ENCODE measurements around the gene SCRT2. TPM values are rescaled to one million over a fixed set of nuclear protein-coding genes. Genes with fewer than 3 reads are reported as not detected.
"Not testable (repeated sequence)": the region's sequence is repeated elsewhere in the genome, so short reads cannot be mapped to it uniquely, and the experiment has no call there.

The SCRT2 gene
- total RNA-seq, 3 donors from 2014 or later: not detected

DNA sequence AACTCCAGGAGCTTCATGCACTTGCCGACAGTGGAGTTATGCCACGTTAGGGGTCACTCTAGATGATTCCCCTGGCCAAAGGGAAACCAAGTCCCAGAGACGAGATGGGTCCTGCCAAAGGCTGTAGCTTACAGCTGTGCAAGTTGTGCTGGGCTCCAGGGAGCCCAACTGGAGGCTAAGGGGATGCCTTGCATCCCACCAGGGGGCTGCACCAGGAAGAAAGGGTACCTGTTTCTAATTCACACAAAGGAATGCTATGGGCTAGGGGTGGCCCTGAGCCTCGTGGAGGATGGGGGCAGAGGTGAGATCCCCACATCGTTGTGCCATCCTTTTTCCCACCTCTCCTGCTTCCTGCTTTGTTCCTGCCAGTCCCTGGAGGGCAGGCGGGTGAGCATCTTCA, 23.7 kb upstream of the SCRT2 start:
- no peaks in the 10 kb centered on the region for H3K4me1 ChIP-seq (ENCODE audit: low read depth)
- TF ChIP-seq, protein P1, sequence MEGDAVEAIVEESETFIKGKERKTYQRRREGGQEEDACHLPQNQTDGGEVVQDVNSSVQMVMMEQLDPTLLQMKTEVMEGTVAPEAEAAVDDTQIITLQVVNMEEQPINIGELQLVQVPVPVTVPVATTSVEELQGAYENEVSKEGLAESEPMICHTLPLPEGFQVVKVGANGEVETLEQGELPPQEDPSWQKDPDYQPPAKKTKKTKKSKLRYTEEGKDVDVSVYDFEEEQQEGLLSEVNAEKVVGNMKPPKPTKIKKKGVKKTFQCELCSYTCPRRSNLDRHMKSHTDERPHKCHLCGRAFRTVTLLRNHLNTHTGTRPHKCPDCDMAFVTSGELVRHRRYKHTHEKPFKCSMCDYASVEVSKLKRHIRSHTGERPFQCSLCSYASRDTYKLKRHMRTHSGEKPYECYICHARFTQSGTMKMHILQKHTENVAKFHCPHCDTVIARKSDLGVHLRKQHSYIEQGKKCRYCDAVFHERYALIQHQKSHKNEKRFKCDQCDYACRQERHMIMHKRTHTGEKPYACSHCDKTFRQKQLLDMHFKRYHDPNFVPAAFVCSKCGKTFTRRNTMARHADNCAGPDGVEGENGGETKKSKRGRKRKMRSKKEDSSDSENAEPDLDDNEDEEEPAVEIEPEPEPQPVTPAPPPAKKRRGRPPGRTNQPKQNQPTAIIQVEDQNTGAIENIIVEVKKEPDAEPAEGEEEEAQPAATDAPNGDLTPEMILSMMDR (IDR thresholded peaks at IDR 0.05): no peak
- no peaks in the 10 kb centered on the region for H3K36me3 ChIP-seq (ENCODE audit: low read depth)
- H3K4me3 ChIP-seq: no peak overlapping the region
- no peak for ATAC-seq
- intact Hi-C loops (cut with DNase I, micrococcal nuclease): no loop called here
- H3K9me3 ChIP-seq: no peaks in the 10 kb centered on the region
- DNase-seq: no peak

DNA sequence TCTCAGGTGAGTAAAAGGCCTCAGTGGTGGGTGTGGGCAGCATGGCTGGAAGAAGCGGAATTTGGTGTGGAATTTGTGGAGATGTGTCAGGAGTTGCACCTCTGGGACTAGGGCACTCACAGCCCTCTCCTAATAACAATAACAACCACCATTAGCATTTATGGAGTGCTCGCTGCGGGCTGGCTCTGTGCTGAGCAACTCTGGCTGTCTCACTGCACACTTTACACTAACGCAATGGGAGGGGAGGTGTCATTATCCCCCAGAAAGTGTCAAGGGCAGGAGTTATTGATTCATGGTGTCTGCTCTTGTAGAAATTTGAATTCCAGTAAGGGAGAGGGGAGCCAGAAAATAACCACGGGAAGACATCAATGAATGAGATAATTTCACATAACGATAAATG, 22.7 kb upstream of the SCRT2 start:
- DNase-seq (no peak), ATAC-seq (no peak)
- Histone ChIP-seq H3K36me3 (ENCODE audit: low read depth) (no peaks in the 10 kb centered on the region), H3K4me3 (no peak overlapping the region), H3K4me1 (ENCODE audit: low read depth) (no peaks in the 10 kb centered on the region), H3K9me3 (no peaks in the 10 kb centered on the region)
- TF ChIP-seq, protein P1 (IDR thresholded peaks at IDR 0.05): no peak
- intact Hi-C loops (cut with DNase I, micrococcal nuclease): no loop called here

DNA sequence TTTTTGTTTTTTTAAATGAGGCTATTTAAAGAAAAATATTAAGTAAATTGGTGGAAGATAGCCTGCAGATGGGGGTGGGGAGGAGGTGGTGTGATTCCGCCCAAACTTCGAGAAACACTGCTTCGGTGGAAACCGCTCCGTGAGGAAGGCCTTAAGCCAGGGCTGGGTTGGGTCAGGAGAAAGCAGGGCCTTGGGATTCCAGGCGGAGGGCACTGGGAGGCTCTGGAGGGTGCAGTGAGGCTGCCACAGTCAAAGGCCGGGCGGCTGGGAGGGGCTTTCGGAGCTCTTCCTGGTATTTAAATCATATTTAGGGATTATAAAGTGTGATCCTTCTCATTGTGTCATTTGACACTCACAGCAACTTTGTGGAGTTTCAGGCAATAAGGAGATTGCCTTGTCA, 22.2 kb upstream of the SCRT2 start:
- no peak for ATAC-seq

DNA sequence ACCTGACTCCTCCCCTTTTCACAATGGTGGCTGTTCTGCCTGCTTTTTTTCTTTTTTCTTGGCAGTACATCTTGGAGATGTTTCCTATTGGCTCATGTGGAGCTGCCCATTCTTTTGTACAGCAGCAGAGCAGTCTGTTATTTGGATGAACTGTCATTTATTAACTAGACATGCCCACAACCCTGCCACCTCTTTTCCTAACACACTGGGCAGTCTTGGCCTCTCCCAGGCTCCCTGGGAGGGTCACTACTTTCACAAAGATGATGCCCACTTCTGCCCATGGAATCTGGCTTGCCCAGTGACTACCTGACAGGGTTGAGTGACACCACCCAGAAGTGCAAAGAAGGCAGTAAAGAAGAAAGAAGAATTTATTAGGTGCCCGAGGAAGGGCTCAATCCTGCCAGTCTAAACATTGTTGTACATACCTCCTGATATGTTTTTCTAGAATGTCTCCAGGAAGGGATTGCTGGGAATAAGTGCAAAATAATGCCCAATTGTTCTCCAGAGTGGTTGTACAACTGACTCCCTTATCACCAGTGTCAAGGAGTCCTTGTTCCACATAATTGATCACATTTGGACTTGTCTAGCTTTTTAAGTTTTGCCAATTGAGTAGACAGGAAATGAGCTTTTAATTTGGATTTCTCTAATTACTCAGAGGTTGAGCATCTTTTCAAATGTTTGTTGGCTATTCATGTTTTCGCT, 19.7 kb upstream of the SCRT2 start:
- ATAC-seq: no peak
- H3K36me3 ChIP-seq (ENCODE audit: low read depth): no peaks in the 10 kb centered on the region
- no peak for DNase-seq
- intact Hi-C loops (cut with DNase I, micrococcal nuclease): no loop called here
- TF ChIP-seq, protein P1 (IDR thresholded peaks at IDR 0.05): no peak
- no peak overlapping the region for H3K4me3 ChIP-seq
- no peaks in the 10 kb centered on the region for H3K4me1 ChIP-seq (ENCODE audit: low read depth)
- H3K9me3 ChIP-seq: no peaks in the 10 kb centered on the region

More for the DNA sequence above, 22.2 kb upstream of the SCRT2 start:
- no peaks in the 10 kb centered on the region for H3K9me3 ChIP-seq
- no peaks in the 10 kb centered on the region for H3K36me3 ChIP-seq (ENCODE audit: low read depth)
- H3K4me3 ChIP-seq: no peak overlapping the region
- no peaks in the 10 kb centered on the region for H3K4me1 ChIP-seq (ENCODE audit: low read depth)
- DNase-seq: no peak
- TF ChIP-seq, protein P1 (IDR thresholded peaks at IDR 0.05): no peak
- intact Hi-C loops (cut with DNase I, micrococcal nuclease): no loop called here

DNA sequence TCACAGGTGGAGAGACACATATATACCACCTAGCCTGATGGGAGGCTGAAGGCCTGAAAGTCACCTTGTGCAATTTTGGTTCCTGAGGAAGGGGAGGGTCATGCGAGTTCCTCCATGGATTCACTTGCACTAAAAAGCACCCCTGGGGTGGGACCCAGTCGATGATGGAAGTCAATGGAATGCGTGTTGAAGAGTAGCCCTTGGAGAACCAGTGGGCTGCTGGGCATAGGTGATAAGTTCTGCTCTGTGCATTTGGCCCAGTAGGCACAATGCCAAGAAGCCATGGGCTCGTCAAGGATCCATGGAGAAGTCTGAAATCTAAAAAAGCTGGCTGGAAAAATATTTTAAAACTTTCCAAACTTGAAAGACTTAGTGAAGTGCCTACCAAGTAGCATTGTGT, 18.9 kb upstream of the SCRT2 start:
- Histone ChIP-seq H3K9me3 (no peaks in the 10 kb centered on the region), H3K36me3 (ENCODE audit: low read depth) (no peaks in the 10 kb centered on the region), H3K4me3 (no peak overlapping the region), H3K4me1 (ENCODE audit: low read depth) (no peaks in the 10 kb centered on the region)
- no peak for ATAC-seq
- no peak for DNase-seq
- intact Hi-C loops (cut with DNase I, micrococcal nuclease): no loop called here
- TF ChIP-seq, protein P1 (IDR thresholded peaks at IDR 0.05): no peak

DNA sequence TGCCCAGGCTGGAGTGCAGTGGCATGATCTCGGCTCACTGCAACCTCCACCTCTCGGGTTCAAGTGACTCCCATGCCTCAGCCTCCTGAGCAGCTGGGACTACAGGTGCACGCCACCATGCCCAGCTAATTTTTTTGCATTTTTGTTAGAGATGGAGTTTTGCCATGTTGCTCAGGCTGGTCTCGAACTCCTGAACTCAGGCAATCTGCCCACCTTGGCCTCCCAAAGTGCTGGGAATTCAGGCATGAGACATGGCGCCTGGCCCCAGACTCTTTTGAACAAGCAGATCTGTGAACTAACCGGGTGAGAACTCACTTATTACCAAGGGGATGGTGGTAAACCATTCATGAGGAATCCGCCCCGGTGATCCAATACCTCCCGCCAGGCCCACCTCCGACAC, 18.2 kb upstream of the SCRT2 start:
- H3K36me3 ChIP-seq (ENCODE audit: low read depth); intact Hi-C loops (cut with DNase I, micrococcal nuclease); H3K4me1 ChIP-seq (ENCODE audit: low read depth); ATAC-seq; DNase-seq; H3K9me3 ChIP-seq; H3K4me3 ChIP-seq: not testable (repeated sequence)
